Measurements from ENCODE around the gene IL3.

- no peak for TF ChIP-seq CTCF (IDR thresholded peaks at IDR 0.05)
- TF ChIP-seq EZH2 (IDR thresholded peaks at IDR 0.05): no peak
Measured at GRCh38 chr5:132030610-132031009, 29.8 kb upstream of the IL3 start.
